NCI-H2196 (cell line): Measurements from ENCODE around the gene SART1.
"Not testable (repeated sequence)": the region's sequence is repeated elsewhere in the genome, so short reads cannot be mapped to it uniquely, and the experiment has no call there.

ENCODE experiments used
- DNase-seq: peaks from one replicate; lab custom pipeline; 2025; ENCODE audit not compliant: unreplicated experiment; lab: John Stamatoyannopoulos, UW

Gene SART1

DNA sequence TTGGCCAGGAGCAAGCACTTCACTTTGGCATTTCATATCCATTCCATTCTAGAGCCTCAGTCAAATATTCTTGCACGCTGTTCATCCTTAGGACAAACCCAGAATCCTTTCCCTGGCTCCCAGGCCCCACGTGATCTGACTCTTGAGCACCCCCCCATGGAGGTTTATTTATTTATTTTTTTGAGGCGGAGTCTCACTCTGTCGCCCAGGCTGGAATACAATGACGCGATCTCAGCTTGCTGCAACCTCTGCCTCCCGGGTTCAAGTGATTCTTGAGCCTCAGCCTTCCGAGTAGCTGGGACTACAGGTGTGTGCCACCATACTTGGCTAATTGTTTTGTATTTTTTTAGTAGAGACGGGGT, 29.0 kb upstream of the SART1 start:
- no peak for DNase-seq

DNA sequence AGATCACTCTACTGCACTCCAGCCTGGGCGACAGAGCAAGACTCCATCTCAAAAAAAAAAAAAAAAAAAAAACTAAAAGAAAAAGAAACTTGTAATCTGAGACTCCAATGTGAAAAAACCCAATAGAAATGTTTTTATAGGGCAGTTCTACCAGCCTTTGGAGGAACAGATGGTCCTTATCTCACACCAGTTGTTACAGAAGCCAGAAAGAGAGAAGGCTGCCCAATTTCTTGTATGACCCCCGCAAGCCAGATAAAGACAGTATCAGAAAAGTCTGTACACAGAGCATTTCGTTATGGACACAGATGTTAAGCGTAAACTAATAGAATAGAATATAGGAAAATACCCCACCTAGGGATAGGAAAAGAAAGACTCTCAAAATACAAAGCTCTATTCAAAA, 27.5 kb upstream of the SART1 start:
- no peak for DNase-seq

DNA sequence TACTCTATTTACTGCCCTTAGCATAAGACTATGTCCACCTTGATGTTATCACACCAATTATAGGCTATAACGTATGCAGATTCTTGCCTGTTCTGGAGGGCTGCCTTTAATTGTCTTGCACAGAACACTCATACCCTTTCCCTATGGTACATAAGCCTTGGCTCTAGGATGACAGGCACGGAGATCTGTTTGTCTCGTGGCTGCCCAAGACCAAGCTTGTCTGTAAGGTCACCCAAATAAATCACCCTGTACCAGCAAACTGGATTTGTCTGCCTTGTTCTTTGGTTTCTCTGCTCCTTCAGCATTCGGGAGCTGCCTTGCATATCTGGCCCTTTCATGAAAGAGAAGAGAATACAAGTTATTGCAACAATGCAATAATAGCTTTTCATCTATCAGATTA, 23.8 kb upstream of the SART1 start:
- DNase-seq, result no peak

DNA sequence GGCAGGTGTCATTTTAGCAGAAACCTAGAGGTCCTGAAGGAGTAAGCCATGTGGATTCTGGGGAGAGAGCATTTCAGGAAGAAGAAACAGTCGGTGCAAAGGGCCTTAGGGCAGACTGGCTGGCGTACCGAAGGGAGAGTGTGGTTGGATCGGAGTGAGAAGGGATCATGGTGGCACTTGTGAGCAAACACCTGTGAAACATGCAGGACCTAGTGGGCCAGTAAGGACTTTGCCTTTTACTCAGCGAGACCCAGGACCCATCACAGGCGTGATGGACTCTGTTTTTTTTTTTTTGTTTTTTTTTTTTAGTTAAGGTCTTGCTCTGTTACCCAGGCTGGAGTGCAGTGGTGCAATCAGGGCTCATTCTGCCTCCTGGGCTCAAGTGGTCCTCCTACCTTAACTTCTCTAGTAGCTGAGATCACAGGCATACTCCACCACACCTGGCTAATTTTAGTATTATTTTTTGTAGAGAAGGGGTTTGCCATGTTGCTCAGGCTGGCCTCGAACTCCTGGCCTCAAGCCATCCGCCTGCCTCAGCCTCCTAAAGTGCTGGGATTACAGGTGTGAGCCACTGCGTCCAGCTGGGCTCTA, 19.7 kb upstream of the SART1 start:
- no peak for DNase-seq

DNA sequence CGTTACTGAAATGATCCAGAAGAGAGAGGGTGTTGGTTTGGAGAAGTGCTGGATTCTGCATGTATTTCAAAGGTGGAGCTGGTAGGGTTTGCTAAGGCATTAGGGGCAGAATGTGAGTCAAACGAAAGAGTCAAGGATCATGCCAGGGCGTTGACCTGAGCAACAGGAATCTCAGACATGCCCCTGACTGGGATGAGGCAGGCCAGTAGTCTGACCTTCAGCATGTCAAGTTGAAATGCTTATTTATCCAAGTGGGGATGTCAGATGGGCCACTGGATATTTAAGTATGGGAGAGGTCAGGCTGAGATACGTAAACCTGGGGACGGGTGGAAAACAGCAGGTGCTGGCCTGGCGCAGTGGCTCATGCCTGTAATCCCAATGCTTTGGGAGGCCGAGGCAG, 19.0 kb upstream of the SART1 start:
- no peak for DNase-seq

DNA sequence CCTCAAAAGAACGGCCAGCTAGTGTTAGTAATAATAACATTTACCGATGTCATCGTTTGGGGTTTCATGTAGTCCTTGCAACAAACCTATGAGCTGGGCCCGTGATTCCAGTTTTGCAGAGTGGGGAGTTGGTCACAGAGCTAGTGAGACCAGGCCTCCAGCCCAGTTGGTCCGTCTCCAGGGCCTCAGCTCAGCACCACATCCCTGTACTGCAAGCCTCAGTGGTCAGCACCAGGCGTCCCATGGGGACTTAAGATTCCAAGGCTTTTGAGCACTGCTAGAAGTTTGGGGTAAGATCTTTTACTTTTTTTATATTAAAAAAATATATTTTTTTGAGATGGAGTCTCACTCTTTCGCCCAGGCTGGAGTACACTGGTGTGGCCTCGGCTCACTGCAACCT, 17.3 kb upstream of the SART1 start:
- DNase-seq, result no peak

DNA sequence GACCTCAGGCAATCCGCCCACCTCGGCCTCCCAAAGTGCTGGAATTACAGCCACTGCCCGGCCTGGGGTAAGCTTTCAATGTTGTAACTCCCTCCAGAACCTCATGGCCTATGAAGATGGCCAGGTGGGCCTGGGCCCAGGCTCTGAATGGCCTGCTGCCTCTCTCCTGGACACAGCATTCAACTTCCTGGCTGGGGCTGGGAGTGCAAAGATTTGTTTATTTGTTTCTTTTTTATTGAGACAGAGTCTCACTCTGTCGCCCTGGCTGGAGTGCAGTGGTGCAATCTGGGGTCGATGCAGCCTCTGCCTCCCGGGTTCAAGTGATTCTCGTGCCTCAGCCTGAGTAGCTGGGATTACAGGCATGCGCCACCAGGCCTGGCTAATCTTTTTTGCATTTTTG, 16.8 kb upstream of the SART1 start:
- DNase-seq, result no peak

DNA sequence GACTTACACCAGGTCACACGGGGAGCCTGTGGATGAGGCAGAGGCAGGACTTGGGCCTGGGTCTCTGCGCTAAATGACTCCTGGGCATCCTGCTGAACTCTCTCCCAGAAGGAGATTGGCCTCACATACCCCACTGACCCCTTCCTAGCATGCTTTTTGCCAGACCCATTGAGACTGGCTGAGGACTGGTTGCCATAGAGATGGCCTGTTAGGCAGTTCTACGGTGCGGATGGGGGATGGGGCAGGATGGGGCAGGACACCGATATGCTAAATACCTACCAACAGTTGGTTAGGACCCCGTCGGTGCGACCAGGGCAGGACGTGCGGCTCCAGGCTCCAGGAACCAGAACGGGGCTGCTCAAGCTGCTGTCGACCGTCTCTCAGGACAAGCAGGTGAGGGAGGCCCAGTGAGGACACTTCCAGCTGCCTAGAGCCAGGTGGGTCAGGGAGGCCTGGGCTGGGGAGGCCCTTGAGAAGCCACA, 16.1 kb upstream of the SART1 start, which contains the start of gene TSGA10IP:
Gene TSGA10IP (plus strand): TSS at position 51 of the 482 bp plus-strand sequence. CDS start 196 bp downstream, at position 247.
- no peak for DNase-seq

DNA sequence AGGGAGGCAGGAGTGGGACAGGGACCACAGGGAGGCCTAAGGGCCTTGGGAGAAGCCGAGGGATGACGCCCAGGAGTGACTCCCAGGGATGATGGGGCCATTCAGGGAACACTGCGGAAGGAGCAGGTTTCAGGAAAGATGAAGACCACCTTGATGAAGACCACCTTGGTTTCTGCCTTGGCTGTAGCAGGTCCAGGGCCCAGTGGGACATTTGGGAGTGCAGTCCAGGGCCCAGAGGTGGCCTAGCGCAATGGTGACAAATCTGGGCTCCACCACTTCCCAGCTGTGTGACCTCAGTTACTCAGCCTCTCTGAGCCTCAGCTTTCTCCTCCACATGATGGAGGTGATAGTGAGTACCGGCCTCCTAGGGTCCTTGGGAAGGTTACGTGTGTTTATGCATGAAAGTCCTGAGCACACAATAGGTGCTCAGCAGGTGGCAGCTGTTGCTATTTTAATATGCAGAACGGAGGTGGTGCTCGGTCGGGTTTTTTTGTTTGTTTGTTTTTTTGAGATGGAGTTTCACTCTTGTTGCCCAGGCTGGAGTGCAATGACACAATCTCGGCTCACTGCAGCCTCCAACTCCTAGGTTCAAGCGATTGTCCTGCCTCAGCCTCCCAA, 15.5 kb upstream of the SART1 start:
- no peak for DNase-seq

DNA sequence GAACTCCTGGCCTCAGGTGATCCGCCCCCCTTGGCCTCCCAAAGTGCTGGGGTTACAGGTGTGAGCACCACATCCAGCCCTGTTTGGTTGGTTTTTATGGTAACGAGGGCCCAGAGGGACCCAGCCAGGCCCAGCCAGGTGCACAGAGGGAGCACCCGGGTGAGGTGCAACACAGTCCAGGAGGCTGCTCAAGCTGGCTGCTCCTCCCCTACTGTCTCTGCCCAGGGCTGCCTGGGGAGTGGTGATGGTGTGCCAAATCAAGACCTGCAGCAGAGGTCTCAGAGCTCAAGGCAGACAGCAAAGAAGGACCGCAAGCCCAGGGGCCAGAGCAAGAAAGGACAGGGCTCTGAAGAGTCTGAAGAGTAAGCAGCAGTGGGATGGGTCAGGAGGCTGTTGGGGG, 14.9 kb upstream of the SART1 start:
- no peak for DNase-seq

DNA sequence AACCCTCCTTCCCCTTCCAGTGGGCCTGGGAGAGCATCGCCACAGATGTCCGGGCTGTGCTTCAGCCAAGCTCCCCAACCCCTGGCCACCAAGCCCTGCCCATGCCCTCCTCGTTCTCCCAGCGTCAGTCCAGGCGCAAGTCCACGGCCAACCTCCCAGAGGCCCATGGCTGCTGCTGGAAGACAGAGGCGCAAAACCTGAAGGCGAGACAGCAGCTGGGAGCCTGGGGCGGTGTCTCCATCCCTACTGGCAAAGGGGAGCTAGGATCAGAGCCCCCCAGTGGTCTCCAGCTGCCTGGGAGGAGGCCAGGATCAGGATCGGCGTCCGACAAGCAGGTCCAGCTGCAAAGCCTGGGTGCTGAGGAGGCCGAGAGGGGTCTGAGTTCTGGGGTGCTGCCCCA, 14.4 kb upstream of the SART1 start:
- DNase-seq, result no peak

DNA sequence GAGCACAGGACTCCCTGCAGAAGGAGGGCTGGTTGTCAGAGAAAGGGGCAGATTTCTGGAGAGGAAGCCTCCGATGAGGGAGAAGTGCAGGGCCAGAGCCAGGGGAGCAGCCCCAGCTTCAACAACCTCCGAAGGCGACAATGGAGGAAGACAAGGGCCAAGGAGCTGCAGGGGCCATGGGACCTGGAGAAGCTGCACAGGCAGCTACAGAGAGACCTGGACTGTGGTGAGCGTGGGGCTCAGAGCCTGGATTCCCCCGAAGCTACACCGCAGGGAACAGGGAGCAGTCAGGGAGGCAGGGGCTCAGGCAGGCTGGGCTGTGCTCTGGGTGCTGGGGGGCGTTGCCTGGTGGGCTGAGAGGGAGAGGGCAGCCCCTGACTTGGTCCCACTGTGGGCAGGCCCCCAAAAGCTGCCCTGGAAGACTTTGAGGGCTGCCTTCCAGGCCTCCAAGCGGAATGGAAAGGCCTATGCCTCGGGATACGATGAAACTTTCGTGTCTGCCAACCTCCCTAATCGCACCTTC, 13.9 kb upstream of the SART1 start:
- no peak for DNase-seq

DNA sequence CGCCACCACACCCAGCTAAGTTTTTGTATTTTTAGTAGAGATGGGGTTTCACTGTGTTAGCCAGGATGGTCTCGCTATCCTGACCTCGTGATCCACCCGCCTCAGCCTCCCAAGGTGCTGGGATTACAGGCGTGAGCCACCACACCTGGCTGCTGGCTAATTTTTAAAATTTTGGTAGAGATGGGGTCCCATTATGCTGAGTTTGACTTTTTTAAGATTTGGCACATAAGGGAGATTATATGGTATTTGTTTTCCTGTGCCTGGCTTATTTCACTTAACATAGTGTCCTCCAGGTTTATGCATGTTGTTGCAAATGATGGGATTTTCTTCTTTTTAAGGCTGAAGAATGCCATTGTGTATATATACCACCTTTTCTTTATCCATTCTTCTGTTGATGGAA, 10.8 kb upstream of the SART1 start:
- not testable (repeated sequence) for DNase-seq

DNA sequence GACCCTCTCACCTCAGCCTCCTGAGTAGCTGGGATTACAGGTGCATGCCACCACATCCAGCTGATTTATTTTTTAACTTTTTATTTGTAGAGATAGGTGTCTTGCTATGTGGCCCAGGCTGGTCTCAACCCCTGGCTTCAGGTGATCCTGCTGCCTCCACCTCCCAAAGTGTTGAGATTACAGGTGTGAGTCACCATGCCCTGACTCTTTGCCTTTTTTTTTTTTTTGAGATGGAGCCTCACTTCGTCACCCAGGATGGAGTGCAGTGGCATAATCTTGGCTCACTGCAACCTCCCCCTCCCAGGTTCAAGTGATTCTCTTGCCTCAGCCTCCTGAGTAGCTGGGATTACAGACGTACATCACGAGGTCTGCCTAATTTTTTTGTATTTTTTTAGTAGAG, 9.9 kb upstream of the SART1 start:
- not testable (repeated sequence) for DNase-seq

DNA sequence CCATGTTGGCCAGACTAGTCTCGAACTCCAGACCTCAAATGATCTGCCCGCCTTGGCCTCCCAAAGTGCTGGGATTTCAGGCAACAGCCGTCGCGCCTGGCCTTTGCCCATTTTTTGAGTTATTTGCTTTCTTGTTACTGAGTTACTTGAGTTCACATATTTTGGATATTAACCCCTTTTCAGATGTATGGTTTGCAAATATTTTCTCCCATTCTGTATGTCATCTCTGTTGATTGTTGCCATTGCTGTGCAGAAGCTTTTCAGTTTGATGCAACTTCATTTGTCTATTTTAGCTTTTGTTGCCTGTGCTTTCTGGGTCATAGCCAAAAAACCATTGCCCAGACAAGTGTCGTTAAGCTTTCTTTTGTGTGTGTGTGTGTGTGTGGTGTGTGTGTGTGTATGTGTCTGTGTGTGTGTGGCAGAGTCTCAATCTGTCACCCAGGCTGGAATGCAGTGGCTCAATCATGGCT, 9.4 kb upstream of the SART1 start:
- DNase-seq, result no peak

DNA sequence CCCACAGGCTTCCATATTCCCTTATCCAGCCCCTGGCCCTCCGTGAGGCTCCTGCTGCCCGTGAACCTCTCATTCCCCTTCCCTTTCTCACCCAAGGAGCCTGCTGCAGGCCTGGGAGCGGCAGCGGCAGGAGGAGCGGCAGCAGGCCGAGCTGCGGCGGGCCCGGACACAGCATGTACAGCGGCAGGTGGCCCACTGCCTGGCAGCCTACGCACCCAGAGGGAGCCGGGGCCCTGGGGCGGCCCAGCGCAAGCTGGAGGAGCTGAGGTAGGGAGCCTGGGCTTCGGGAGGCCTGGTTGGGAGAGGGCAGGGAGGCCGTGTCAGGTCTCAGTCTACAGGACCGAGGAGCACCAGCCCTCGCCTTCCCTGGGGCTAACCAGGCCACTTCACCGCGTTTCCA, 8.1 kb upstream of the SART1 start:
- no peak for DNase-seq

DNA sequence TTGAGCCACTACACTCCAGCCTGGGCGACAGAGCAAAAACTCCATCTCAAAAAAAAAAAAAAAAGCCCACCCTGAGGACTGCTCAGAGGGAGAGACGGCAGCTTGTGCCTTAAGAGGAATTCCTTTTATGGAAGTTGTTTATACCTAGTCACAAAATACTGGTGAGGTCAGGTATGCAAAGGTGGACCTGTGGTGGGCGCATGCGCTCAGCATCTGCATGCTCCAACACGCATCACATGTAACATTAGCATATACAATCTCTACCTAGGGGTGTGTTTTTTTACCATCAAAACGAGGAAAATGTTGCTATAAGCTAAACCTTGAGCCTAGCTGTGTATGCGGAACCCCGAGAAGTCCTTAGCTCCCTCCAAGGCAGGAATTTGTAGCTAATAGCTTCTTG, 6.8 kb upstream of the SART1 start:
- no peak for DNase-seq

DNA sequence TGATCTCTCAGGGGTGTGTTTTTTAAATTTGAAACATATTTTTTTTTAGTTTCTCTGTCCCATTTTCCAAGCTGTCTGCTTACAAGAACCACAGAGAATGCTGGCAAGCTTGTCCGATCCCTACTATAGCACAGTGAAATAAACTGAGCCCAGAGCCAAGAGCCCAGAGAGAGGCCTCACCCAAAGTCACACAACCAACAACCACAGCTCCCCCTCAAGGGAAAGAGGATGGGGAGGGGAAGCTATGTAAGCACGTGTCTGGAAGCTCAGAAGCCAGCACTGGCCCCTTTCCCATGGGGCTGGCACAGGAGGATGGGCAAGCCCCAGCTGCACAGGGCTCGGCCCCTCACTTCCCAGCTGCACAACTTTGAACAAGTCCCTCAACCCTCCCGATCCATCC, 3.2 kb upstream of the SART1 start:
- DNase-seq, result no peak

DNA sequence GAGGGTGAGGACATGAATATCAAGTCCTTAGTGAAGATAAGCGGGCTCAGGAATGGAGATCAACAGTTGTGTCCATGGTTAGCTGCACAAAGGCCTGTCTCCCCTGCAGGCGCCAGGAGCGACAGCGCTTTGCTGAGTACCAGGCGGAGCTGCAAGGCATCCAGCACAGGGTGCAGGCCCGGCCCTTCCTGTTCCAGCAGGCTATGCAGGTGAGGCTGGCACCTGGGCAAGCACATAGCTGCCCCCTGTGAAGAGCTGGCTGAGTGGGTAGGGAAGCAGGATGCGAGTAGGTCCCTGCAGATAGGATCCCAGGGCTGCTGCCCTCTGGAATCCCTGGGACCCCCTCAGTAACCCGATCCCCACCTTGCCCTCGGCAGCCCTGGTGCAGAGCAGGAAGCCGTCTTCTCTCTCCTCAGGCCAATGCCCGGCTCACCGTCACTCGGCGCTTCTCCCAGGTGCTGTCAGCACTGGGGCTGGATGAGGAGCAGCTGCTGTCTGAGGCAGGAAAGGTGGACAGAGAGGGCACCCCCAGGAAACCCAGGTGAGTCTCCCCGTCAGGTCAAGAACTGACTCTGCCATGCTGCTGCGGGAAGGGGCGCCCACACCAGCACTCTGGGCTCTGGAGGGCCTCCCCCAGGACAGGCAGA, 2.6 kb upstream of the SART1 start:
- no peak for DNase-seq

DNA sequence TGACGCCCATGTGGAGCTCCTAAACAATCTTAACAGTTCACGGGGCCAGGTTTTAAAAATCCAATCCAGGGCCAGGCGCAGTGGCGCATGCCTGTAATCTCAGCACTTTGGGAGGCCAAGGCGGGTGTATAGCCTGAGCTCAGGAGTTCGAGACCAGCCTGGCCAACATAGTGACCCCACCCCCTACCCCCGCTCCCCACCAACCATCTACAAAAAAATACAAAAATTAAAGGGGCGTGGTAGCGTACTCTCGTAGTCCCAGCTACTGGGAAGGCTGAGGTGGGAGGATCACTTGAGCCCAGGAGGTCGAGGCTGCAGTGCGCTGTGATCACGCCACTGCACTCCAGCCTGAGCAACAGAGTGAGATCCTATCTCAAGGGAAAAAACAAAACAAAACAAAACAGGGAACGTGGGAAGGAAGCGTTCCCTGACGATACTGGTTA, 689 bp upstream of the SART1 start:
- DNase-seq, result no peak

DNA sequence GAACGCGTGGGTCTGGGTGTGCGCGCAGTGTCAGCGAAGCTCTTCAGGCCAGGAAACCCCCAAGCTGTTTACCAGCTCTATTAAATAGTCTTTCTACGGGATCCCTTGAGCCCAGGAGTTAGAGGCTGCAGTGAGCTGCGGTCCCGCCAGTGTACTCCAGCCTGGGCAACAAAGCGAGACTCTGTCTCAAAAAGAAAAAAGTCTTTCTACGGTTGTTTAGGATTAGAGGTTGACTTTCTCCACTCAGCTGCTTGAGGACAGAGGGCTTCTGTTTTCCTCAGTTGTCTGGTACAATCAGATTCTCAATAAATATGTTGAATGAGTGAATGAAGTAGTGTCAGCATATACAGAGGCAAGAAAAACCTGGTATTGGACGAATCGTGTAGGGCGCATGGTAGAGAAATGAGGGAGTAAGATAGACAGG, 619 bp downstream of the SART1 start:
- DNase-seq, result no peak

DNA sequence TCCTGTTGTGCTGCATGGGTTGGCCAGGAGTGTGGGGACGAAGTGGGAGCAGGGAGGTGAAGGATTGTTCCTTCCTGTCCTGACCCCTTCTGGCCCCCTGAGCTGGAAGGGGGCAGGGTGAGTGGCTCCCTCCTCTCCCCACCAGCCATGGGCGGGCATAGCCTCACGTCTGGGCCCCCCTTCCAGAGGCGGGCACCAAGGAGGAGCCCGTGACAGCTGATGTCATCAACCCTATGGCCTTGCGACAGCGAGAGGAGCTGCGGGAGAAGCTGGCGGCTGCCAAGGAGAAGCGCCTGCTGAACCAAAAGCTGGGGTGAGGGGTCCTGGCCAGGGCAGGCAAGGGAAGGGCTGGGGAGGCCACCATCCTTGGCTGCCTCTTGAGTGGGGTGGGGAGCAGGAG, 3.4 kb downstream of the SART1 start:
- no peak for DNase-seq
